Gastroesophageal sphincter (tissue), 4 donors: ENCODE results near the gene NDUFB2. TPM values are rescaled to one million over a fixed set of nuclear protein-coding genes. Genes with fewer than 3 reads are reported as not detected.
"Not testable (repeated sequence)": the region's sequence is repeated elsewhere in the genome, so short reads cannot be mapped to it uniquely, and the experiment has no call there.

ENCODE experiments used
- ATAC-seq: fragments of 150-250 bp; one replicate; pipeline ENCODE4 v1.9.1; 2016; ENCODE audit warnings: mild to moderate bottlenecking, moderate library complexity
- H3K27ac ChIP-seq, 4 donors: fragments of 200-600 bp; sonication (generic) in 3 of 4; 1 replicate in 3 of 4; 2 replicates in 1 of 4; pipeline ENCODE4 v1.5.1; 2016 to 2019
- H3K27me3 ChIP-seq: fragments of 200-600 bp; sonication (generic); one replicate; pipeline ENCODE4 v1.5.1; 2019
- H3K36me3 ChIP-seq, 2 donors: fragments of 200-600 bp; sonication (generic); one replicate each; pipeline ENCODE4 v1.5.1; 2019; ENCODE audit warnings: control low read depth in 1 of 2
- H3K4me1 ChIP-seq, 3 donors: fragments of 200-600 bp; sonication (generic); 1 replicate in 2 of 3; 2 replicates in 1 of 3; pipeline ENCODE4 v1.5.1; 2016 to 2019; ENCODE audit warnings: control low read depth in 2 of 3
- H3K4me3 ChIP-seq, 2 donors: fragments of 200-600 bp; sonication (generic); one replicate each; pipeline ENCODE4 v1.5.1; 2019; ENCODE audit warnings: mild to moderate bottlenecking in 1 of 2, moderate library complexity in 1 of 2
- H3K9me3 ChIP-seq, 3 donors: fragments of 200-600 bp; sonication (generic); one replicate each; pipeline ENCODE4 v1.5.1; 2017 to 2019; ENCODE audit warnings: control low read depth in 2 of 3
- EP300 ChIP-seq: sonication (generic); formaldehyde crosslinking; IDR thresholded peaks from one replicate; pipeline ENCODE4 v1.6.1; 2017; ENCODE audit warnings: antibody characterized with exemption, mild to moderate bottlenecking
- POLR2A ChIP-seq, 2 donors: fragments of 450-650 bp; IDR thresholded peaks; one replicate each; pipeline ENCODE4 v1.6.1; 2017; ENCODE audit warnings: antibody characterized with exemption in 2 of 2, mild to moderate bottlenecking in 2 of 2, moderate library complexity in 1 of 2
- POLR2AphosphoS5 ChIP-seq: sonication (generic); formaldehyde crosslinking; IDR thresholded peaks from one replicate; pipeline ENCODE4 v1.6.1; 2017; ENCODE audit warnings: antibody characterized with exemption
- WGBS, 2 donors: methylation state at CpG; one replicate each; pipeline ENCODE4 v1.1.5; 2018; ENCODE audit warnings: low coverage in 1 of 2; 5-methylcytosine and 5-hydroxymethylcytosine counted together
- total RNA-seq, 4 donors: library from RNA; depleted of rRNA; stranded (reverse); fragments of >200 nt; gene quantifications; one replicate each; pipeline ENCODE4 v1.1.0, GENCODE V29; 2016
- TF ChIP-seq, protein P1 (sequence below), 4 experiments: fragments of 200-600 bp in 2 of 4; fragments of 450-650 bp in 2 of 4; sonication (generic) in 1 of 4; IDR thresholded peaks; one replicate each; pipeline ENCODE4 v1.5.1; 2017 to 2019; ENCODE audit warnings: antibody characterized with exemption in 4 of 4, mild to moderate bottlenecking in 2 of 4, moderate library complexity in 2 of 4

NDUFB2 gene
- total RNA-seq, 4 donors from 2014 or later = 187 to 472 (median 345) TPM

DNA sequence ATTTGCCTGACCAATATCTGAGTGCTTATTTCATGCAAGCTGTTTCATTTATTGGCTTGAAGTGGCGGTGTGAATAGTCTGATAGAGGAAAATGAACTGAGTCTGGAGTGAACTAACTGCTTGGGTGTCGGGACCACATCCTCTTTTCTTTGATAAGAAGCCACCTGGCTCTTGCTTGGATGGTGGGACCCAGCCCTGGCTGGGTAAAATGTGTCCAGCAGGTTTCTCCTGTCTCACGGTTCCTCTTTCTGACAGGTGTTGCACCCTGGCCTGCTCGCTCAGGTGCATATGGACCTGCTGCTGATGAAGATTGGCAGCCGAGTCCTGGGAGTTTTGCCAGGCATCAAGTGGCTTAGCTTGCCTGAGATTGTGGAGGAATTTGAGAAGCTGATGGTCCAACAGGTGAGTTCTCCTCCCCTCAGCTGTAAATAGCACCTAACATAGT lies 22.1 kb upstream of the NDUFB2 start:
- Histone ChIP-seq H3K27ac (peak overlapping the region in 3 of 4 donors; percentile 86 to 90 (median 87)), H3K27me3 (no peaks in the 10 kb centered on the region), H3K36me3 (peaks cover 0 to 32% of the 10 kb centered on the region in 2 donors), H3K4me1 (peaks cover 0 to 47% (median 5%) of the 10 kb centered on the region in 3 donors), H3K9me3 (no peaks in the 10 kb centered on the region), H3K4me3 (no peak overlapping the region)
- no peak for ATAC-seq
- TF ChIP-seq, protein P1, sequence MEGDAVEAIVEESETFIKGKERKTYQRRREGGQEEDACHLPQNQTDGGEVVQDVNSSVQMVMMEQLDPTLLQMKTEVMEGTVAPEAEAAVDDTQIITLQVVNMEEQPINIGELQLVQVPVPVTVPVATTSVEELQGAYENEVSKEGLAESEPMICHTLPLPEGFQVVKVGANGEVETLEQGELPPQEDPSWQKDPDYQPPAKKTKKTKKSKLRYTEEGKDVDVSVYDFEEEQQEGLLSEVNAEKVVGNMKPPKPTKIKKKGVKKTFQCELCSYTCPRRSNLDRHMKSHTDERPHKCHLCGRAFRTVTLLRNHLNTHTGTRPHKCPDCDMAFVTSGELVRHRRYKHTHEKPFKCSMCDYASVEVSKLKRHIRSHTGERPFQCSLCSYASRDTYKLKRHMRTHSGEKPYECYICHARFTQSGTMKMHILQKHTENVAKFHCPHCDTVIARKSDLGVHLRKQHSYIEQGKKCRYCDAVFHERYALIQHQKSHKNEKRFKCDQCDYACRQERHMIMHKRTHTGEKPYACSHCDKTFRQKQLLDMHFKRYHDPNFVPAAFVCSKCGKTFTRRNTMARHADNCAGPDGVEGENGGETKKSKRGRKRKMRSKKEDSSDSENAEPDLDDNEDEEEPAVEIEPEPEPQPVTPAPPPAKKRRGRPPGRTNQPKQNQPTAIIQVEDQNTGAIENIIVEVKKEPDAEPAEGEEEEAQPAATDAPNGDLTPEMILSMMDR (IDR thresholded peaks at IDR 0.05) = no peak
- TF ChIP-seq POLR2AphosphoS5 (no peak), POLR2A (IDR thresholded peaks at IDR 0.05) (no peak), EP300 (no peak)
- 83% methylated on average over 5 of the region's 5 CpGs; no CpG with 5 or more reads in 1 of the 2 donors for WGBS, 2 donors

- Histone ChIP-seq H3K4me3 (no peak overlapping the region), H3K27ac (peak overlapping the region in 2 of 4 donors; percentile 86 to 87), H3K27me3 (no peaks in the 10 kb centered on the region), H3K4me1 (peaks cover 0 to 47% (median 5%) of the 10 kb centered on the region in 3 donors), H3K36me3 (peaks cover 0 to 39% of the 10 kb centered on the region in 2 donors), H3K9me3 (no peaks in the 10 kb centered on the region)
- WGBS, 2 donors = 43 to 50% methylated on average over 6 to 7 of the region's 8 CpGs
- TF ChIP-seq, protein P1 (IDR thresholded peaks at IDR 0.05) = peak in 3 of 4 experiments; percentile 32 to 60 (median 52)
- TF ChIP-seq EP300 = no peak
- peak; percentile 38 for TF ChIP-seq POLR2AphosphoS5
- no peak for TF ChIP-seq POLR2A (IDR thresholded peaks at IDR 0.05)
- ATAC-seq = peak; percentile 57
These were observed 21.4 kb upstream of the NDUFB2 start for GRCh38 chr7:140674899-140675701.

DNA sequence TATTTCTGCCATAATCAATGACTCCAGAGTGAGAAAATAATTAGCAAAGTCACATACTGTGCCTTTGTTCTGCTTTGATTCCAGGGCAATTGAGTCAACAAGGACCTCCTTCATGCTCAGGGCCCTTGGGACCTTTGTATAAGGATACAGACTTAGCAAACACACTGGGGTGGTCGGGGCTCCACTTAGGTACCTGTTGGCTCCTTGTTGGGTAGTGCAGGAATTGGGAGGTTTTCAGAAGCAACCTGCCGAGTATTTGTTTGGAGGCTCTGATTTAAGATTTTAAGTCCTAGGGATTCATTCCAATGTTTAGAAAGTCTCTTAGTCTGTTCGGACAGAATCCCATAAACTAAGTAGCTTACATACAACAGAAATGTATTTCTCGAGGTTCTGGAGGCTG lies 20.8 kb upstream of the NDUFB2 start:
- peak overlapping the region in 1 of 4 donors; percentile 87 for H3K27ac ChIP-seq
- 54 to 60% methylated on average over 2 to 4 of the region's 4 CpGs for WGBS, 2 donors

DNA sequence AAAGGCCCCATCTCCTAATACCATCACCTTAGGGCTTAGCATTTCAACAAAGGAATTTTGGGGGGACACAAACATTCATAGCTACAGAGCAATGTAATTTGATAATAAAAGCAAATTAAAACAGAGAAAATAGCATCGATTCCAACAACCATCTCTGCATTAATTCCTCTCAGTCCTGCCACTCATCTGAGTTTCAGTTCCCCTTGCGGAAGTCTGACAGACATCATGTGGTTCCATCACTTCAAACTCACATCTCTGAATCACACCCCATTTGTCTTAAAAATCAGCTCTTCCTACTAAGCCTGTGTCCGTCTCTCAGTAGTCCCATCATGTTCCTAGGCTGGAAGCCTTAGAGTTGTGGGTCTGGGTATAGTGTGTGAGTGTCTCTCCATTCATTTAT lies 20.2 kb upstream of the NDUFB2 start:
- Histone ChIP-seq H3K4me1 (peaks cover 0 to 47% (median 5%) of the 10 kb centered on the region in 3 donors), H3K27ac (no peak overlapping the region), H3K27me3 (no peaks in the 10 kb centered on the region), H3K36me3 (peaks cover 0 to 51% of the 10 kb centered on the region in 2 donors), H3K9me3 (no peaks in the 10 kb centered on the region), H3K4me3 (no peak overlapping the region)
- no peak for TF ChIP-seq POLR2AphosphoS5
- TF ChIP-seq, protein P1 (IDR thresholded peaks at IDR 0.05) = no peak
- no peak for TF ChIP-seq EP300
- TF ChIP-seq POLR2A (IDR thresholded peaks at IDR 0.05) = no peak
- no peak for ATAC-seq
- WGBS, 2 donors = 83 to 100% methylated on average over 2 to 3 of the region's 3 CpGs

More for the DNA sequence above, 20.8 kb upstream of the NDUFB2 start:
- H3K27me3 ChIP-seq = no peaks in the 10 kb centered on the region
- H3K4me3 ChIP-seq = no peak overlapping the region
- H3K36me3 ChIP-seq = peaks cover 0 to 45% of the 10 kb centered on the region in 2 donors
- ATAC-seq = no peak
- H3K9me3 ChIP-seq = no peaks in the 10 kb centered on the region
- TF ChIP-seq, protein P1 (IDR thresholded peaks at IDR 0.05) = no peak
- TF ChIP-seq EP300 (no peak), POLR2A (IDR thresholded peaks at IDR 0.05) (no peak), POLR2AphosphoS5 (no peak)
- peaks cover 0 to 47% (median 5%) of the 10 kb centered on the region in 3 donors for H3K4me1 ChIP-seq

GRCh38 chr7:140676956-140677355 lies 19.6 kb upstream of the NDUFB2 start:
- Histone ChIP-seq H3K36me3 (peaks cover 0 to 58% of the 10 kb centered on the region in 2 donors), H3K4me1 (peaks cover 0 to 43% (median 5%) of the 10 kb centered on the region in 3 donors)
- WGBS, 2 donors = 92 to 93% methylated on average over 8 to 10 of the region's 11 CpGs
- not testable (repeated sequence) for H3K9me3 ChIP-seq, H3K27me3 ChIP-seq, ATAC-seq, H3K27ac ChIP-seq, H3K4me3 ChIP-seq
